Inferior parietal cortex (tissue), 1 donor: ENCODE results near the gene KDM6B.
A peak's percentile ranks its signal among the peaks of the same experiment; 100 is the strongest.

ENCODE experiments used
- DNase-seq: peaks from one replicate; pipeline ENCODE4 v3.0.0-alpha.2; 2016; ENCODE audit errors: extremely low spot score

Gene KDM6B

DNA sequence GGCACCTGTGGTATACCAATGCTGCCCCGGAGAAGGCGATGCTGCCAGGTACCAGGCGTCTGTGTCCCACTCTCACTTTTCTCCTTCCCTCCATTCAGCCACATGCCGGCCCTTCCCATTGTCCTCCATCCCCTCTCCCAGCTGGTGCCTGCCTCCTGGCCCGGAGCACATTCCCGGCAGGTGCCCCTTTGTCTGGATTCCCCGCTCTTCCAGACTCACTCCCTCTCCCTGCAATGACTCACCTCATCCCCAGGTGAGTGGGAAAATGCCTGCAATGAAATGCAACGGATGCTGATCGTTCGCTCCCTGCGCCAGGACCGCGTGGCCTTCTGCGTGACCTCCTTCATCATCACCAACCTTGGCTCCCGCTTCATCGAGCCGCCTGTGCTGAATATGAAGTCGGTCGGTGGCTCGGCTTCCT lies 10.4 kb upstream of the KDM6B start:
- no peak for DNase-seq

DNA sequence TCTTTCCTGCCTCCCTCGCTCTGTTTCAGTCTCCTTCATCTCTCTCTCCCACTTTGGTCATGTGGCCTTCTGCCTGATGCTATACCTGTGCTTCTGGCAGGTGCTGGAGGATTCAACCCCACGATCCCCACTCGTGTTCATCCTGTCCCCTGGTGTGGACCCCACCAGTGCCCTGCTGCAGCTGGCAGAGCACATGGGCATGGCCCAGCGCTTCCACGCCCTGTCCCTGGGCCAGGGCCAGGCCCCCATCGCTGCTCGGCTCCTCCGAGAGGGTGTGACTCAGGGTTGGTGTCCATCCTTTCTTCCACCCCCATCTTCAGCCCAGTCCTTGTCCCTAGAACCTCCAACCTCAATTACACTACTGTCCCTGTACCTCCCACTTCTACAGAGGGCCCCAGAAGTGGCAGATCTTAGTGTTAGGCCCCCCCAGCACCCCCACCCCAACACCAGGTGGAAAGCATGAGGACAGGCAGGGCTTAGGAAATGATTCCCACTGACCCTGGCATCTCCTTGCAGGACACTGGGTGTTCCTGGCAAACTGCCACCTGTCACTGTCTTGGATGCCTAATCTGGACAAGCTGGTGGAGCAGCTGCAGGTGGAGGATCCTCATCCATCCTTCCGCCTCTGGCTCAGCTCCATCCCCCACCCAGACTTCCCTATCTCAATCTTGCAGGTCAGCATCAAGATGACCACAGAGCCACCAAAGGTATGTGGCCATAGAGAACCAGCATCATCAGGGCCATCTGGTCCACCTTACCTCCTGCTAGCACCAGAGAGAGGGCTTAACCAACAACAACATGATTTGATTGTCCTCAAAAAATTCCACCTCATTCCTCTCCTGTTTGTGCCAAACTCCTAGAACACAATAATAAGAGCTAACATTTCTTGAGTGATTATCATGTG lies 9.7 kb upstream of the KDM6B start:
- DNase-seq: no peak

DNA sequence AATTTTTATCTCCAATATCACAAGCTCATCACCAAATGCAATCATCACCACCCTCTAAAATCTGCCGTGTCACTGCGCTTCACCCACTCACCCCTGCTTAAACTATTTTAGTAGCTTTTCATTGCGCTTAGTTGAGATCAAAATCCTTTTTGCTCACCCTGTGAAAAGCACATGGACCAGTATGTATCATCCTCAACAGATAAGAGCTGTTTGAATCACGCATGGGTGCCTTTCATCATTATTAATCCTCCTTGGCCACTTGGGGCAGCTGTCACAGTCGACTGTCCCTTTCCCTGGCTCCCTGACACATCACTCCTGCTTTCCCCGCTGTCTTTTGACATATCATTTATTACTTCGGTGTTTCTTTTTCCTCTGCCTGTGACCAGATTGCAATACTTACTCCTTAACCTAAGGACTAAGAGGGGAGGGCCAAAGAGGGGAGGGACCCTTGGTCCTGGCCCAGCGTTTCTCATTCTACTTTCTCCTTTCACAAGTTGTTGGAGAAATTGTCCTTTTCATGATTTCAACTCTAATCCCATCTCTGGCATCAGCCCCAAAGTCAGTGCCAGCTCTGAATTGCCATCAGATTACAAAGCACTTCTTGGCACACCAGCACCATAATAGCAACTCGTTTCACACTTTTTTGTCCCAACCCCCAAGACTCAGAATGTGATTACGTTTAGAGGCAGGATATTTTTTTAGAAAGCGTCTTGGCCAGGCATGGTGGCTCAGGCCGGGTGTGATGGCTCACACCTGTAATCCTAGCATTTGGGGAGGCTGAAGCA lies 8.6 kb upstream of the KDM6B start:
- DNase-seq: peak; percentile 13

DNA sequence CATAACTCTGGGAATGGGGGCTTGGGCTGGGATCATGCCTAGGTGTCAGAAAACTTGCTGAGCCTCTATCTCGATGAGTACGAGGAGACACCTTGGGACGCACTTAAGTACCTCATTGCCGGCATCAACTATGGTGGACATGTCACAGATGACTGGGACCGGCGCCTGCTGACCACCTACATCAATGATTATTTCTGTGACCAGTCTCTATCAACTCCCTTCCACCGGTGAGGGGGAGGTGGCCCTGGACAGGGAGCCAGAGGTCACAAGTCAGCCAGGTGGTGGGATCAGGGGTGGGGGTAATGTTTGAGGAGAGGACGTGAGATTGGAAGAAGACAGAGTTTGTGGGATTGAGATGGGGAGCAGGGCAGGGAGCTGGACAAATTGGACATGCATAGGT lies 3.4 kb upstream of the KDM6B start:
- DNase-seq: no peak

DNA sequence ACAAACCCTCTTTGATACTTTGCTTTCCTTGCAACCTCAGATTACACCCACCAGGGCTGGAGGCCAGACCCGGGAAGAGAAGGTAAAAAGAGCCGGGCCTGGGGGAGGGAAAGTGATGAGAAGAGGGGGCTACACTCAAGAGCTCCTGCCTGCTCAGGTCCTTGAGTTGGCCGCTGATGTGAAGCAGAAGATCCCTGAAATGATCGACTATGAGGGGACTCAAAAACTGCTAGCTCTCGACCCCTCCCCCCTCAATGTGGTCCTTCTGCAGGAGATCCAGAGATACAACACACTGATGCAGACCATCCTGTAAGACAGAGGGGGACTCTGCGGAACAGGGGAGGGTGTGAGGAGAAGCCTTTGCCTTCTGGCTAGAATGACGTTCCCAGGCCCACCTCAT lies 2.8 kb upstream of the KDM6B start:
- no peak for DNase-seq

DNA sequence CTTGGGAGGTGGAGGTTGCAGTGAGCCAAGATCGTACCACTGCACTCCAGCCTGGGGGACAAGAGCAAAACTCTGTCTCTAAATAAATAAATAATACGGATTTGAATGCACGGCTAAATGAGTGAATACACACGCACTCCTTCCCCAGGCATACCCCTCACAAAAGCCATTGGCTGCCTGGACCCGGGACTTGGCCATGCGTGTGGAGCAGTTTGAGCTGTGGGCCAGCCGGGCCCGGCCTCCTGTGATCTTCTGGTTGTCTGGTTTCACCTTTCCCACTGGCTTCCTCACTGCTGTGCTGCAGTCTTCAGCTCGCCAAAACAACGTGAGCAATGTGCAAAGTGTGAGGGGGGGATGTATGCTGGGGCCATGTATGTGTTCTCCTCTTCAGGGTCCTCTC lies 1.6 kb upstream of the KDM6B start:
- no peak for DNase-seq

DNA sequence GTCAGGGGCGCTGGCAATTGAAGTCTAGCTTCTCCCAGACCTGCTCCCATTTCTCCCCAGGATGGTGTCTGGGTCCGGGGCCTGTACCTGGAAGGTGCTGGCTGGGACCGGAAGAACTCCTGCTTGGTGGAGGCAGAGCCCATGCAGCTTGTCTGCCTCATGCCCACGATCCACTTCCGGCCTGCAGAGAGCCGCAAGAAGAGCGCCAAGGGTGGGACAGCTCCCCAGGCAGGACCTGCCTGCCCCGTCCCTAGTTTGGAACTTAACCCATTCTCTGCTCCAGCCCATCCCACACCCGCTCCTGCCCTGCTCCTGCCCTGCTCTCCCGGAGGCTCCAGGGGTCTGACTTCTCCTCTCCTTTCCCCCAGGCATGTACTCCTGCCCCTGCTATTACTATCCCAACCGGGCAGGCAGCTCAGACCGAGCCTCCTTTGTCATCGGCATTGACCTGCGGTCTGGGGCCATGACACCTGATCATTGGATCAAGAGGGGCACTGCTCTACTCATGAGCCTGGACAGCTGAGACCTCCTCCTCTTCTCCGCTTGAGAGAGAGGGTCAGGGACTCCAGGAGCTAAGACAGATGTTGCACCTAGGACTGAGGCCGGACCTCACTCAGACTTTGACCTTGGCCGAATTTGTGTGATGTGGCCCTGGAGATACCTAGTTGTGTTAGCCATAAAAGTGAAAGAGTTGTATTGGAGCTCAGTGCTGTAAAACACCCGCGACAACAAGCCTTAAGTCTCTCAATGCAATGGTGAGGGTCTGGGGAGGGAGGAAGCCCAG lies 814 bp upstream of the KDM6B start:
- DNase-seq: no peak

DNA sequence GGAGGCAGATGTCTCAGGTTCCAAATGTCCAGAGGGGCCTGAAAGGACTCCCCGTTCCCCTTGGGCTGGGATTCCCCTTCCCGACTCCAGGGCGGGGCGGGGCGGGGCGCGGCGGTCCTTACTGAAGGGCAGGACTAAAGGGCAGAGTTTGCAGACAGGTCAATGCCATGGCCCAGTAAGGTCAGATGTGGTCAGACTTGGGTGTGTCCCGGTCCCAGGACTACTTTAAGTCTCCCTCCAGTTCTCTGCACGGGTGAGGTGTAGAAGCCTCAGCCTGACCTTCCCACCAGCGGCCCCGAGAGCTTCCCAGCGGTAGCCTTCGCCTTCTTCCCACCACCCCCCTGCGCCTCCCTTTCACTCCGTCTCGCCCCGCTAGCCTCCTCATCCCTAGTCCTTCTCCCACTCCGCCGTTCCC lies 532 bp downstream of the KDM6B start:
- no peak for DNase-seq

DNA sequence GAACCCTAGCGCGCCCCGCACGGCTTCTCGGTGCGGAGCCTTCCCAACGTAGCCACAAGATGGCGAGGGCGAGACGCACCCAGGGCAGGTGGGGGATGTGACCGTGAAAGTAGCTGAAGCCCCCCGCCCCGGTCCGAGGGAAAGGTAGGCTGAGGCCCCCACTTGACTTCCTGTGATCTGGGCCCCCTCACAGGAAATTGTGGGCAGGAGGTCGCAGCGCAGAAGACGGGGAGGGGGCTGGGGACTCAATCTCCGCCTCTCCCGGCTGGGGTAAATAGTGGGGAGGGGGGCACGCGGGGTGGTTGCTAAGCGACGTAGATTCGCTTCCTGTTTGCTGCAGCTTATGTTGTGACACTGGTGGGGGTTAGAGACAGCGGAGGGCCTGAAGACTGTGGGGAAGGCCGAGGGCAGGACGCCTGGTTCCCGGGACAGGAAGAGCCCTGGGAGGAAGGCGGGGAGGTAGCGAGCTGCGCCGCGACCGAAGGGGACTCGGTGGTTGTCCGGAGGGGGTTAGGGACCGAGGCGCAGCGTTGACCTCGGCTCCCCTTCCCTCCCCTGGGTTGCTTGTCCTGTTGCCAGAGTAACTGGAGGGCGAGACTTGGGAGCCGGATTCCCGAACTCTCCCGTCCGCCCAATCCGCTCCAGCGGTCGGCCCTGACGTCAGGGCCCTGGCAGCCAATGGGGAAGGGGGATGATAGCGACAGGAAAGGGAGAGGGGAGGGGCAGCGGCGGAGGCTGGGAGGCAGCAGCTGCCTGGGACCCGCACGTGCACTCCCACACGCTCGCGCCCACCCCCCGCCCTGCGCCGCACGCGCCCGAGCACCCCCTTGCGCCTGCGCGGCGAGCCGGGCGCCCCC lies 1.2 kb downstream of the KDM6B start:
- DNase-seq: peak; percentile 95

DNA sequence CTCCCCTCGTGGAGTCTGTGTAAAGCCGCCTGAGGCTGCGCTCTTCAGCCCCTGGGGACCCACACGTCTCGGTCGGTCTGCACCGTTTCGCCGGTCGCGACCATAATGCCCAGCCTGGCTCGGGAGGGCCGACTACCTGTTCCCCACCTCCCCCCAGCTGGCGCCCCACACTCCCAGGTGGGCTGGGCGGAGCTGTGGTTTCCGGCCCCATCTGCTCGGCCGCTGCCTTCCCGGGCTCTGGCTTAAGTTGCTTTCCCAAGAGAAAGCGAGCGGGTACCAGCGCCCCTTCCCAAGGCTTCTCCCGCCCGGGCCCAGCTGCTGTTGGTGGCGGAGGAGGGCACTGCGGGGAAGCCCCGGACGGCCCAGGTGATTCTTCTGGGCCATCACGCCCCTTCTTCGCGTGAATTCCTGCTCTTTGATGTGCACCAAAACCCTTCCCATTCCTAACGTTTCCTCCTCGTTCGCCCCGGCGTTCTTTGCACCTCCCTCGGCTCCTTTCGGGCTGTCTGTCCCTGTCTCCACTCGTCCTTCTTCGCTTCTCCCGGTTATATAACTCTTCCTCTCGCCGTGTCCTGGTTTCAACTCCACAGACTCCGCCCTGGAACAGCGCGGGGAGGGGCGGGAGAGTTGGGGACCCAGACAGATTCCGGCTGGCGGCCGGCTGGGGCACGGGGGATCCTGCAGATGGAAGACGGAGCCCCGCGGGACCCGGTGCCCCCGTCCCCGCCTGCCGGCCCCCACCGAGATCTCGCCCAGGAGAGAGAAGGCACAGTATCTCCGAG lies 2.0 kb downstream of the KDM6B start:
- peak; percentile 65 for DNase-seq

DNA sequence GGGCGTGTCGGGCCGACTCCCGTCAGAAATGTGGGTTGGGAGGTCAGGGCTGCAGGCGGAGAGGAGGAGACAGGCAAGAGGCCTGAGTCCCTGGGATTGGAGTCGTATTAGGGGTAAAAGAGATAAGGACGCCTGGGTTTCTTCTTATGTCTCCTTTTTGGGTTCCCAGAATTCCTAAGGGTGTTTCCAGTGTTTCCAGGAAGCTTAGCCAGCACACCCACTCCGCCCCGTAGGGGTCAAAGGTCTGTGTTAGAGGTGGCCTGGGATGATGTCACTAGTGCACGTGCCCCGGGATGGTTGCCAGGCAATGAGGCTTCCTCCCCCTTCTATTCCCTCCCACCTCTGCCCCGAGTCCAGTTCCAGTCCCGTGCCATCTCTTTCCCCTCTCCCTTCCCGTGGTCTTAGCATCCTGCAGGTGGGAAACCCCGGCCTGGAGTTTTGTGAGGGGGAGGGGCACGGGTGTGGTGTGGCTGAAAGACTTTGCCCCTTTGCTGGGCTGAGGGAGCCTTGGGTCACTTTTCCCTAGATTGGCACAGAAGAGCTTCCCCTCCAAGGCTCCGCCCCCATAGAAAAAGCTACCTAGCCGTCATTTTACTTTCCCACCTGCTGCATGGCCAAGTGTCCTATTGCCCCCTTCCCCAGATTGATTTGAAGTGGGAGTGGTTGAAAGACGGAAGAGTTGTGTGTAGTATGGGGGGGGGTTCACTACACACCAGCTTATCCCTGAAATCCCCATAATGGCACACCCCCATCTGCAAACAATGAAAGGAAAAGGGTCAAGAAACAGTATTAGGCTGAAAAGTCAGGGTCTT lies 2.8 kb downstream of the KDM6B start:
- peak; percentile 62 for DNase-seq

DNA sequence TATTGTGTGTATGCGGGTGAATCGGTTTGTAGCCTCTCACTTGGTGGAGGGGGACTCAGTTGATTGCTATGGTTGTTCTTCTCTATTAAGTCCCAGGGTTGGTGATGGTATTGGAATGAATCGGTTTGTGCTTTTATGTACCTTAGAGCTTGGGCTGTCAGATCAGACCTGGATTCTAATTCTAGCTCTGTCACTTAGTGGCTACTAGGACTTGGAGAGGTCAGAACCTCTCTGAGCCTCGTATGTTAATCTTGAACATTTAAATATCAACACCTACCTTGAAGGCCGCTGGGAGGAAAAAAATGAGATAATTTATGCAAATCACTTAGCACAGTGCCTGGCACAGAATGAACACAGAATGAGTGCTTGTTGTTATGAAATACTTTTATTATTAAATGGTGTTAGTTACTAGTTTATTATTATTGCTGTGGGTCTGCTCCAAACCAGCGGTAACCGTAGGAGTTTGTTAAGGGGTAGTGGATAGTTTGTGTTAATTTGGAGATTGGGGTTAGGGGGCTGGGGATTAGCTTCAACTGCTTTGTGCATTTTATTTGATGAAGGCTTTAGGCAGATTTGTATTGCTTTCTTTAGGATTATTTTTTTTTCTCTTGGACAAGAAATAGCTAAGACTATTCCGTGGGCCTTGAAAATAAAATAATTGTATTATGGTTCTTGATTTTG lies 3.5 kb downstream of the KDM6B start:
- DNase-seq: no peak

DNA sequence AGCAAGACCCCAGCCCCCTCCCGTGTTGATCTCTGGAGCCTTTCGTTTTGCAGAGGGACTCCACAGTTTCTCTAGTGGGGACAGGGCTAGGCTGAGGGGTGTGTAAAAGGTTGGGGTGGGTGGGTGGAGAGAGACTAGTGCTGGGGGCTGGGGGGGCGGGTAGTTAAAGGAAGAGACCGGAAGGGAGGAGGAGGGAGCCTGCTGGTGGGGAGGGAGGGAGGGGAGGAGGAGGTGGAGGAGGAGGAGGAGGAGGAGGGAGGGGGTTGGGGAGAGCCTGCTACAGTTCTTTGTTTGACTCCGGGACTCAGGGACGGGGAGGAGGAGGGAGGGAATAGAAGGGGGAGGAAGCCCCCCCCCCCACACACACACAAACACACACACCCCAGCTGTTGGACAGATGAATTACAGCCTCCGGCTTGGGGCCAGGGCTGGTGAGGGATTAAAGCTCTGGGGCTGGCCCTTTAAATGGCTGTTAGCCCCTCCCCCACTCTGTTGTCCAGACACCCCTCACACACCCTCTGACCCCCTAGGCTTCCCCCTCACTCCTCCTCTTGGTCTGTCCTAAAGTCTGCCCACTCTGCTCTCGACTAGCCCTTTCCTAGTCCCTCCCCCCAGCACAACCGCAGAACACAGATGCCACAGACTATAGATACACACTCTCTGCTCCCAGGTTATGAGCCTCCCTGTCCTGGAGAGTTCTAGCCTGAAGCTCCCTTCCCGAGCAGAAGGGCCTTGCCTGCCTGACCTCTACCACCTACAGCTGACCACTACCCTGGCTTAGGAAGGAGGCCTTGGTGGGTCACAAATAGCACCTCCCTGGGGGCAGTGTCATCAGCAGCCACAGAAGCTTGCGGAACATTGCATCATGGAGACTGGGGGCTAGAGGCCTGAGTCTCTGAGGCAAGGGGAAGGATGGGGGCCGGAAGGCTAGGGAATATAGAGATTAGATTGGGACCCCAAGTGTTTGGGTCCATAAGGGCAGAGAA lies 4.4 kb downstream of the KDM6B start:
- DNase-seq: no peak

DNA sequence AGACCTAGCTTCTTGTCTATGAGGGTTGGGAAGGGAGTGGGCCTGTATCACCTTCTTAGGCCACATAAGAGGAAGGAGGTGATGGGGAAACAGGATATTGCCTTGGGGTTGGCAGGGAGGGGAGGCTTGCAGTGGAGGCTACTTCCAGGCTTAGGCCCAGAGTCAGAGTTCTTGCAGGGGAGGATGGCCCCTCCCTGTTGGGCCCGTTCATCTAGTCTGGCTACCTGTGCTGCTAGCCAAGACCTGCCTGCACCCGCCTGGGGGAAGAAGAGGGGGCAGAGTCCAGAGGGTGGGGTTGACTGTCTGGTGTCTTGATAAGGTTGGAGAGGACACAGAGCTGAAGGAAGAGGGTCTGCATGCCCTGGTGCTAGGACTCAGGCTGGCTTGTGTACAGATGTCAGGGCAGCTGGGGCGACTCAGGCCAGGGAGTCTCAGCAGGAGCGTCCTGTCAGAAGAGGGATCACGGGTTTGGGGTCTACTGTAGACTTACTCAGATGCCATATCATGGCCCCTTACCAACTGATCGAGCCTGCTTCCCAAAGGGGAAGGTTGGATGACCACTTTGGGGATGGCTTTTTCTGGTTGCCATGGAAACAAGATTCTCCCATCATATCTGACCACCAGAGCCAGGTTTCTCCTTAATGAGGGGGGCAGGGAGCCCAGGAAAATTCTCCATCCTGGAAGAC lies 5.3 kb downstream of the KDM6B start:
- DNase-seq: no peak

DNA sequence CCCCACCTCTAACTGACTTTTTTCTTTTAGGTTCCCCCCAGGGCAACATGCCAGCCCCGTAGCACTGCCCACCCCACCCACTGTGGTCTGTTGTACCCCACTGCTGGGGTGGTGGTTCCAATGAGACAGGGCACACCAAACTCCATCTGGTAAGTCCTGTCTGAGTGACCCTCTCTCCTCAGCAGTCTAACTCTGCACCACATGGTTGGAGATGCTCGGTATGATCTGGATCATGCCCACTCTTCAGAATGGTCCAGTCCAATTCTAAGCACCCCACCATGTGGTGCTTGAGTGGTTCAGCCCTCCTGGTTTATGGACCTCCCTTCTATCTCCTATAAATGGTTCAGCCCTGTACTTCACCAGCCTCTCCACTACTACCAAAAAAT lies 5.9 kb downstream of the KDM6B start:
- DNase-seq: no peak

DNA sequence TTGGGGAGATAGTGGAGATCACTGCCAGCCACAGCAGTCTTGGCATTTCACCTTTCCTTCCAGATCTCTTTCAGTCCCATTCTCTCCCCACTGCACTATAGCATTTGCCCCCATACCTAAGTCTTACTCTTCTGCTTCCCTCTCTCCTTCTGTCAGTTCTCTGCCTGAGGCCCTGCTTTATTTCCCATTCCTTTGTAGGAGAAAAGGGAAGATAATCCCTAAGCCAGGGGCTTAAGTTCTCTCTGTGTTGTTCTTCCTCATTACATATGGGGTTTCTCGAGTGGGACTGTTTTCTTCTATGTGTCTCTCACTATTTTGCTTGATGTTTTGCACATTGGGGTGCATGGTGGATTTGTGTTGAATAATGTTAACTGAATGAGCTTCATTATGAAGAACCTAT lies 6.4 kb downstream of the KDM6B start:
- no peak for DNase-seq

DNA sequence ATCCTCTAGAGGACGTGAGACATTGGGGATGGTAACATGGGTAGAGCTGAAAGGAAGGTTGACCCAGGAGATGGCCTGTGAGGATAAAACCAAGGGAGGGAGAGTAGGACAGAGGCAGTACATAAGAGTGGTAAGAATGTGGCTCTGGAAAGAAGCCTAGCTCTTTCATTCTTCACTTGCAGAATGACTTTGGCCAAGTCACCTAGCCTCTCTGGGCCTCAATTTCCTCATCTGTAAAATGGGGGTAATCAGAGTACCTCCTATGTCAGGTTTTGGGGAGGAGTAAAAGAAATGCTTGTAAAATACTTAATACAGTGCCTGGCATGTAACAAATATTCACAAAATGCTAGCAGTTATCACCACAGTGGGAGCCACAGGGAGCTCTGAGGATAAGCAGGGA lies 6.9 kb downstream of the KDM6B start:
- DNase-seq: no peak
